HCT116 (cell line): Measurements from ENCODE around the gene KIF5A. TPM values are rescaled to one million over a fixed set of nuclear protein-coding genes. Genes with fewer than 3 reads are reported as not detected.

Source experiments
- ATAC-seq: fragments of 200-7000 bp; cut with Tn5 transposase; 2 replicates; pipeline ENCODE4 v1.9.1; 2020; ENCODE audit warnings: mild to moderate bottlenecking, moderate library complexity
- BruUV-seq: library from RNA; stranded (reverse); fragments of 400-500 nt; replicated peaks from 2 replicates; lab custom pipeline; 2021; lab: Mats Ljungman, UMichigan
- CTCF ChIA-PET: fragments of 300-600 bp; sonication (Branson Sonifier 250); formaldehyde crosslinking; loops from one replicate; lab custom pipeline; 2021; ENCODE audit warnings: antibody characterized with exemption; lab: Charles Lee
- POLR2A ChIA-PET: fragments of 300-600, 350-600 bp; sonication (Branson Sonifier 250); formaldehyde crosslinking; loops from one replicate; lab custom pipeline; 2021; ENCODE audit warnings: antibody characterized with exemption; lab: Charles Lee
- RAD21 ChIA-PET, 2 experiments: fragments of 300-600 bp; sonication (Branson Sonifier 250); formaldehyde crosslinking; loops; one replicate each; lab custom pipeline; 2023; ENCODE audit warnings: low total read pairs in 2 of 2; ENCODE audit not compliant: uncharacterized antibody in 2 of 2, unreplicated experiment in 2 of 2, low non-redundant PET in 1 of 2; lab: Charles Lee
- DNase-seq: peaks from one replicate; pipeline ENCODE4 v3.0.0-alpha.2; 2010; ENCODE audit warnings: low read depth, low spot score
- H2AFZ ChIP-seq: fragments of 200-600 bp; shearing (Covaris generic), sonication (generic); 2 replicates; pipeline ENCODE4 v1.6.1; 2017; ENCODE audit warnings: low read depth, mixed run types, mixed read lengths, antibody characterized with exemption, low read length; ENCODE audit not compliant: poor library complexity, severe bottlenecking
- H3K27ac ChIP-seq: 2 replicates; pipeline ENCODE4 v1.5.1; 2012; ENCODE audit warnings: low read depth, low read length
- H3K27me3 ChIP-seq: fragments of 200-600 bp; sonication (generic); 2 replicates; pipeline ENCODE4 v1.6.1; 2016; ENCODE audit warnings: mixed run types, low read length, mixed read lengths; ENCODE audit not compliant: insufficient read depth
- H3K36me3 ChIP-seq, 2 experiments: fragments of 200-500 bp in 1 of 2; fragments of 200-600 bp in 1 of 2; sonication (Bioruptor generic) in 1 of 2; sonication (generic) in 1 of 2; 2 replicates each; pipeline versions ENCODE4 v1.5.1 to v1.6.1; 2014 to 2016; ENCODE audit warnings: low read length in 2 of 2, inconsistent platforms in 1 of 2, mixed read lengths in 1 of 2, mixed run types in 1 of 2; ENCODE audit not compliant: insufficient read depth in 2 of 2, control insufficient read depth in 1 of 2
- H3K4me1 ChIP-seq, 2 experiments: fragments of 200-600 bp in 1 of 2; sonication (generic) in 1 of 2; 2 replicates each; pipeline versions ENCODE4 v1.5.1 to v1.6.1; 2012 to 2017; ENCODE audit warnings: low read length in 2 of 2, inconsistent platforms in 1 of 2, mild to moderate bottlenecking in 1 of 2, mixed read lengths in 1 of 2, mixed run types in 1 of 2, moderate library complexity in 1 of 2; ENCODE audit not compliant: insufficient read depth in 2 of 2, control insufficient read depth in 1 of 2
- H3K4me2 ChIP-seq: fragments of 200-600 bp; sonication (generic); 2 replicates; pipeline ENCODE4 v1.6.1; 2017; ENCODE audit warnings: mixed run types, low read length, mixed read lengths
- H3K4me3 ChIP-seq, 2 experiments: fragments of 200-600 bp in 1 of 2; sonication (generic) in 1 of 2; replicated peaks in 1 of 2; 2 replicates each; pipeline ENCODE4 v1.5.1; 2011 to 2016; ENCODE audit warnings: low read length in 2 of 2, control low read depth in 1 of 2, low read depth in 1 of 2, mild to moderate bottlenecking in 1 of 2, mixed read lengths in 1 of 2, mixed run types in 1 of 2
- H3K79me2 ChIP-seq: fragments of 200-600 bp; sonication (generic); 2 replicates; pipeline ENCODE4 v1.6.1; 2017; ENCODE audit warnings: mild to moderate bottlenecking, mixed run types, low read length, moderate library complexity, mixed read lengths; ENCODE audit not compliant: insufficient read depth
- H3K9ac ChIP-seq: fragments of 200-600 bp; sonication (generic); 2 replicates; pipeline ENCODE4 v1.6.1; 2016; ENCODE audit warnings: low read length, mixed read lengths
- H3K9me2 ChIP-seq: fragments of 200-600 bp; sonication (generic), shearing (Covaris generic); 2 replicates; pipeline ENCODE4 v1.6.1; 2017; ENCODE audit warnings: mixed run types, mild to moderate bottlenecking, moderate library complexity; ENCODE audit not compliant: insufficient read depth
- H3K9me3 ChIP-seq, 2 experiments: fragments of 200-500 bp in 1 of 2; fragments of 200-600 bp in 1 of 2; sonication (Bioruptor generic) in 1 of 2; sonication (generic) in 1 of 2; 2 replicates each; pipeline ENCODE4 v1.6.1; 2014 to 2017; ENCODE audit warnings: low read length in 2 of 2, mixed read lengths in 2 of 2, inconsistent platforms in 1 of 2, low read depth in 1 of 2, mild to moderate bottlenecking in 1 of 2, mixed run types in 1 of 2, moderate library complexity in 1 of 2; ENCODE audit not compliant: control insufficient read depth in 1 of 2, insufficient read depth in 1 of 2
- H4K20me1 ChIP-seq: fragments of 200-600 bp; sonication (generic), shearing (Covaris generic); 2 replicates; pipeline ENCODE4 v1.6.1; 2017; ENCODE audit warnings: mixed run types, mild to moderate bottlenecking, moderate library complexity; ENCODE audit not compliant: insufficient read depth
- CBX3 ChIP-seq: IDR thresholded peaks from 2 replicates; pipeline ENCODE4 v1.6.1; 2012; ENCODE audit warnings: low read depth
- CEBPB ChIP-seq: IDR thresholded peaks from 2 replicates; pipeline ENCODE4 v1.6.1; 2012; ENCODE audit warnings: low read depth
- EZH2 ChIP-seq: fragments of 200-600 bp; sonication (generic); IDR thresholded peaks from 2 replicates; pipeline ENCODE4 v1.6.1; 2017; ENCODE audit warnings: antibody characterized with exemption, mixed run types
- JUND ChIP-seq: IDR thresholded peaks from 2 replicates; pipeline ENCODE4 v1.6.1; 2012
- MAX ChIP-seq: IDR thresholded peaks from 2 replicates; pipeline ENCODE4 v1.6.1; 2012
- POLR2AphosphoS5 ChIP-seq: IDR thresholded peaks from 2 replicates; pipeline ENCODE4 v1.6.1; 2011; ENCODE audit warnings: mild to moderate bottlenecking, low read depth, low read length, moderate library complexity
- RAD21 ChIP-seq: IDR thresholded peaks from 2 replicates; pipeline ENCODE4 v1.6.1; 2012; ENCODE audit warnings: low read depth, mild to moderate bottlenecking
- SIN3A ChIP-seq: IDR thresholded peaks from 2 replicates; pipeline ENCODE4 v1.6.1; 2012; ENCODE audit warnings: low read depth
- SRF ChIP-seq: IDR thresholded peaks from 2 replicates; pipeline ENCODE4 v1.6.1; 2012; ENCODE audit warnings: low read depth
- YY1 ChIP-seq: IDR thresholded peaks from 2 replicates; pipeline ENCODE4 v1.6.1; 2011; ENCODE audit warnings: low read length, low read depth, moderate library complexity, mild to moderate bottlenecking; ENCODE audit not compliant: insufficient replicate concordance; ENCODE audit errors: extremely low read depth
- ZBTB33 ChIP-seq: IDR thresholded peaks from 2 replicates; pipeline ENCODE4 v1.6.1; 2011; ENCODE audit warnings: mild to moderate bottlenecking, low read length, moderate library complexity; ENCODE audit not compliant: insufficient replicate concordance; ENCODE audit errors: extremely low read depth
- ZFX ChIP-seq: fragments of 450-650 bp; IDR thresholded peaks from 2 replicates; pipeline ENCODE4 v1.6.1; 2017
- intact Hi-C: fragments of 100-400 bp; cut with micrococcal nuclease; formaldehyde crosslinking; loops from 2 replicates; pipeline ENCODE4 v1.10.0; 2022
- total RNA-seq: library from RNA; stranded (reverse); gene quantifications from one replicate; pipeline ENCODE4 v1.2.1, GENCODE V29; 2021; ENCODE audit not compliant: unreplicated experiment
- TF ChIP-seq, protein P1 (sequence below): IDR thresholded peaks from 2 replicates; pipeline ENCODE4 v1.6.1; 2012

Gene KIF5A
- total RNA-seq, 1 experiment from 2014 or later = 5.2 TPM

DNA sequence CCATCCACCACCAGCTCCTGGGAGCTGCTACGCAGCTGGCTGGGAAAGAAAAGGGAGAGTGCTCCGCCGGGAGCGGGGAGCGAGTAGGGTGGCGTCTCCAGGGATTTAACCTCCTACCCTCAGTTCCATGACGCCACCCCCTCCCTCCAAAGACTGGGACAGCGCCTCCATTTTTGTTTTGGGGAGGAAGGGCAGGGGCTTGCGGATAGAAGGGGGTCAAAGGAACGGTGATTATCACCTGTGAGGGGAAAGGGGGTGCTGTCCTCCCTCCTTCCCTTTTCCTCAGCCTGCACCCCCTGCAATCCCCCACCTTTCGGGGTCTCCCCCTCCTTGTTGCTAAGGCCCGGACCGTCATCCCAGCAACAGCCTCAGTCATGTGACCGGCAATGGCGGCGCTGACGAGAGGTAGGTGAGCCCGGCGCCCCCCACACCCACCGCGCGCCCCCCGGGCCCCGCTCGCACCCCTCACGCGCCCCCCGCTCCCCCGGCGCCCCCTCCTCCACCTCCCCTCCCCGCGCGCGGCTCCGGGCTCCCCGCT is 54.7 kb downstream of the KIF5A start, which contains the start of gene DTX3:
DTX3 (plus strand) TSS at position 371 of the 538 bp plus-strand sequence. CDS start 1,694 bp downstream, outside the sequence.
- no peaks in the 10 kb centered on the region for H3K9me3 ChIP-seq
- no peak within 1 kb of the TSS for H3K9ac ChIP-seq
- no peak within 1 kb of the TSS for H3K4me3 ChIP-seq
- H4K20me1 ChIP-seq = no peaks in the 10 kb centered on the region
- intact Hi-C loops = no loop called here
- ChIA-PET POLR2A (no interaction called here), RAD21 (no interaction called here), CTCF (interaction anchor here (1.7 kb wide), 1 partner anchor 21 kb away, joined by 5 read pairs; no protein-coding TSS in a partner anchor)
- no peak within 1 kb of the TSS for H3K27ac ChIP-seq
- no peaks in the 10 kb centered on the region for H3K9me2 ChIP-seq
- DNase-seq = no peak
- ATAC-seq = no peak
- TF ChIP-seq CBX3 (no peak), EZH2 (no peak), ZBTB33 (no peak), YY1 (no peak), MAX (no peak), JUND (no peak), RAD21 (no peak), ZFX (no peak), SIN3A (no peak), SRF (no peak), POLR2AphosphoS5 (no peak), CEBPB (no peak)
- TF ChIP-seq, protein P1, sequence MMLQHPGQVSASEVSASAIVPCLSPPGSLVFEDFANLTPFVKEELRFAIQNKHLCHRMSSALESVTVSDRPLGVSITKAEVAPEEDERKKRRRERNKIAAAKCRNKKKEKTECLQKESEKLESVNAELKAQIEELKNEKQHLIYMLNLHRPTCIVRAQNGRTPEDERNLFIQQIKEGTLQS = no peak
- peaks cover 8 to 12% of the 10 kb centered on the region in 2 experiments; a peak in 2 of 4 replicates for H3K36me3 ChIP-seq
- no peak within 1 kb of the TSS for H3K4me2 ChIP-seq
- H2AFZ ChIP-seq = no peak within 1 kb of the TSS
- H3K4me1 ChIP-seq = peaks cover 2 to 6% of the 10 kb centered on the region in 2 experiments; a peak in 2 of 4 replicates
- H3K79me2 ChIP-seq = no peaks in the 10 kb centered on the region
- BruUV-seq = no TSS peak
- H3K27me3 ChIP-seq = no peaks in the 10 kb centered on the region
